NB4 (cell line): ENCODE data around the gene MDM4.

Experiments
- POLR2A ChIP-seq: IDR thresholded peaks from 2 replicates; pipeline ENCODE4 v1.6.1; 2011; ENCODE audit warnings: mild to moderate bottlenecking; ENCODE audit not compliant: insufficient read length; ENCODE audit errors: extremely low read depth
- TF ChIP-seq, protein P1 (sequence below): IDR thresholded peaks from one replicate; pipeline ENCODE4 v1.5.1; 2012; ENCODE audit warnings: low read depth, low read length
- TF ChIP-seq, protein P2 (sequence below): IDR thresholded peaks from 2 replicates; pipeline ENCODE4 v1.6.1; 2011; ENCODE audit warnings: low read depth, low read length

DNA sequence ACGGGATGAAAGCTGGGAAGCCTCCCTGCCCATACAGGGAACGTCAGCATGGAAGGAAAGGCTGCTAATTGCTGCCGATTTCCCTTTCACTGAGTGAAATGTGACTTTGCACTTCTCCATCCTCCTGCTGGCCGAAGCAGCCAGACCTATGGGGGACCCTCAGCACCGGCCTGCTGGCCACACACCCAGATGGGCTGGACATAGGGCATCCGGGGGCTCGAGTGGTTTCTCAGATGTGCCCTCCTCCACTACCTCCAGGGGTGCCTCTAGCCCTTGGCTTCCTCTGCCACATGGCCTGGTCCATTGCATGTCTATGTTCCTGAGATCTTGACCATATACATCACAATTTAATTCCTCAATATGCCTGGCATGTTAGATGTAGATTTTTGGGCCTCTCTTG is 89.6 kb downstream of the MDM4 start:
- TF ChIP-seq POLR2A, result no peak
- TF ChIP-seq, protein P1, sequence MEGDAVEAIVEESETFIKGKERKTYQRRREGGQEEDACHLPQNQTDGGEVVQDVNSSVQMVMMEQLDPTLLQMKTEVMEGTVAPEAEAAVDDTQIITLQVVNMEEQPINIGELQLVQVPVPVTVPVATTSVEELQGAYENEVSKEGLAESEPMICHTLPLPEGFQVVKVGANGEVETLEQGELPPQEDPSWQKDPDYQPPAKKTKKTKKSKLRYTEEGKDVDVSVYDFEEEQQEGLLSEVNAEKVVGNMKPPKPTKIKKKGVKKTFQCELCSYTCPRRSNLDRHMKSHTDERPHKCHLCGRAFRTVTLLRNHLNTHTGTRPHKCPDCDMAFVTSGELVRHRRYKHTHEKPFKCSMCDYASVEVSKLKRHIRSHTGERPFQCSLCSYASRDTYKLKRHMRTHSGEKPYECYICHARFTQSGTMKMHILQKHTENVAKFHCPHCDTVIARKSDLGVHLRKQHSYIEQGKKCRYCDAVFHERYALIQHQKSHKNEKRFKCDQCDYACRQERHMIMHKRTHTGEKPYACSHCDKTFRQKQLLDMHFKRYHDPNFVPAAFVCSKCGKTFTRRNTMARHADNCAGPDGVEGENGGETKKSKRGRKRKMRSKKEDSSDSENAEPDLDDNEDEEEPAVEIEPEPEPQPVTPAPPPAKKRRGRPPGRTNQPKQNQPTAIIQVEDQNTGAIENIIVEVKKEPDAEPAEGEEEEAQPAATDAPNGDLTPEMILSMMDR, result no peak
- TF ChIP-seq, protein P2, sequence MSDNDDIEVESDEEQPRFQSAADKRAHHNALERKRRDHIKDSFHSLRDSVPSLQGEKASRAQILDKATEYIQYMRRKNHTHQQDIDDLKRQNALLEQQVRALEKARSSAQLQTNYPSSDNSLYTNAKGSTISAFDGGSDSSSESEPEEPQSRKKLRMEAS, result no peak
